GM19395 (cell line): Measurements from ENCODE around the gene PPP1R1A.

Experiments used
- ATAC-seq: cut with Tn5 transposase; IDR thresholded peaks from one replicate; pipeline ENCODE4 v1.9.1; 2021; ENCODE audit warnings: mild to moderate bottlenecking, moderate library complexity; ENCODE audit not compliant: unreplicated experiment

PPP1R1A gene

DNA sequence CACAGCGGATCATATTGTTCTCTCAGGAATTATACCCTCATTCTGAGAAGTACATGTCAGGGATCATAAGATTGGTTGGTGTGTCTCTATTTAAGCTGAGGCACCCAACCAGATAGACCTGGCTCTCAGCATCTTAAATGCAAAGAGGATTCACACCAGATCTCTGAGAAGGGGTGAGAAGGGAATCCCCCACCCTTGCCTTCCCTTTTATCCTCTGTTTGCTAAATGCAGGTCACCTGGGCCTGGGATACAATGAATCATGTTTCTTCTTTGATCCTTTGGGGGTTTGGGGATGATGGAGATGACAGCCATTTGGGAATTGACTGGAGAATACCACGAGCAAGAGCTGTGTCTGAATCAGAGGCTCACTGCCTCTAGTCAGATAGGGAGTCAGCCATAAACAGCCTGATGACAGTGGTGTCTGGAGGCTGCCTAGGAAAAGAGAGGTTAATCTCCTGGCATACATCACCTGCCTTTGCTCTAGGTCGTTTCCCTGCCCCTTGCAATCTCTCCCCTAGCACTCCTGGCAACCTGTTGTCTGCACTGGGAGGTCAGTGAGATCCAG is 50.2 kb downstream of the PPP1R1A start:
- no peak for ATAC-seq

DNA sequence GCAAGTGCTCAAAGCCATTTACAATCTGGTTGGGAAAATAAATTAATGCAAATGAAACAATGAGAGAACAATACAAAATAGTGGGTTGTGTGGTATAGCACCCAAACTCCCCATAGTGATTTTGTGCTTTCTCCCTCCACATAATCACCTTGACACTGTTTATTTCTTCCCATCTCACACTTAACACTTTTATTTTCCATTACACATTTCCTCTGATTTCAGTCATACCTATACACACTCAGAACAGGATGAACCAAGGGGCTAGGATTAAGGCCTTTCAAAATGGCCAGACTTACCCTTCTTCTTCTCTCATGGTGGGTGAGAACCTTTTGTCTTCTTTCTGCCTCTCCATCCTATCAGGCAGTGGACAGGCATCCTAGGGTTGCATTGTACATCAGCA is 53.0 kb downstream of the PPP1R1A start:
- no peak for ATAC-seq

DNA sequence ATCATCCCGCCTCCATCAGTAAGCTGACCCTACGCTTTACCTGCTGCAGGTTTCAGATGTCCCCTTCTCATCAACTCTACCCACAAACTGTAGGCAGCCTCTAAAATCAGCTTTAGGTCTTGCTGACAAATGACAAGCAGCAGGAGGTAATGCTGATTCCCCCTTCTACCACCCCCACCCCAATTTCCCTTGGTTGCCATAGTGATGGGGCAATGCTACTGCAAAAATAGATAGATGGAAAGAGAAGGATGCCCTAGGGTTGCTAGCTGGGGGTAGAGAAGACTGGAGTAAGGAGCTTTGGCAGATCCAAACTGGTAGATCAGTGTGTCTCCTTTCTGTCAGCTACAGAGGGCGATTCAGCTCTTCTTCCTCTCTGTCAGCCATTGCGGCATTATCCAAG is 58.9 kb downstream of the PPP1R1A start:
- ATAC-seq, result no peak
